Ureter (tissue), 1 donor: ENCODE data around the gene JTB. TPM values are rescaled to one million over a fixed set of nuclear protein-coding genes. Genes with fewer than 3 reads are reported as not detected.

Experiments
- DNase-seq: peaks from one replicate; pipeline ENCODE4 v3.0.0-alpha.2; 2020; ENCODE audit warnings: low spot score
- total RNA-seq: library from RNA; stranded (reverse); gene quantifications from one replicate; pipeline ENCODE4 v1.2.4, GENCODE V29; 2023
- donor health status: DM: yes; HTN: yes; CAD: no.

The JTB gene
- total RNA-seq, 1 donor from 2014 or later, result 103 TPM

GRCh38 chr1:153978274-153978909 lies 918 bp upstream of the JTB start:
- no peak for DNase-seq

- no peak for DNase-seq
Measured at GRCh38 chr1:153976819-153977249, 640 bp downstream of the JTB start.

- no peak for DNase-seq
Measured at GRCh38 chr1:153973525-153973924, 3.9 kb downstream of the JTB start.

GRCh38 chr1:153973071-153973470 lies 4.4 kb downstream of the JTB start:
- no peak for DNase-seq

GRCh38 chr1:153970346-153970745 lies 7.1 kb downstream of the JTB start:
- no peak for DNase-seq

GRCh38 chr1:153968972-153969371 lies 8.5 kb downstream of the JTB start:
- DNase-seq, result no peak

- DNase-seq, result no peak
Measured at GRCh38 chr1:153968408-153968807, 9.1 kb downstream of the JTB start.

- no peak for DNase-seq
Measured at GRCh38 chr1:153968000-153968363, 9.5 kb downstream of the JTB start.

GRCh38 chr1:153967107-153967999 lies 10.1 kb downstream of the JTB start, which contains the start of gene CREB3L4:
TSS of gene CREB3L4 (plus strand) at chr1:153967902. CDS start at chr1:153968526, 624 bp downstream.
- peak; percentile 91 for DNase-seq

GRCh38 chr1:153963850-153964331 lies 13.6 kb downstream of the JTB start:
- no peak for DNase-seq

GRCh38 chr1:153963030-153963849 lies 14.2 kb downstream of the JTB start, which contains the start of gene SLC39A1:
TSS of gene SLC39A1 (minus strand) at chr1:153963537. CDS start at chr1:153962715, 822 bp downstream.
- peak; percentile 100 for DNase-seq

GRCh38 chr1:153962088-153963029 lies 15.1 kb downstream of the JTB start:
- DNase-seq, result no peak

- no peak for DNase-seq
Measured at GRCh38 chr1:153961421-153961820, 16.1 kb downstream of the JTB start.

- DNase-seq, result no peak
Measured at GRCh38 chr1:153960206-153960605, 17.3 kb downstream of the JTB start.

- no peak for DNase-seq
Measured at GRCh38 chr1:153959454-153959853, 18.0 kb downstream of the JTB start.

- no peak for DNase-seq
Measured at GRCh38 chr1:153958961-153959260, 18.6 kb downstream of the JTB start.

- DNase-seq, result peak; percentile 98
Measured at GRCh38 chr1:153958111-153958960, 19.1 kb downstream of the JTB start, which contains the start of gene CRTC2. TSS of gene CRTC2 (minus strand) at chr1:153958612. CDS start at chr1:153958497, 115 bp downstream.

GRCh38 chr1:153957744-153958110 lies 19.7 kb downstream of the JTB start:
- DNase-seq, result peak; percentile 46

GRCh38 chr1:153956997-153957715 lies 20.3 kb downstream of the JTB start:
- DNase-seq, result no peak
